NAMALWA (cell line): ENCODE results near the gene CACHD1.

ENCODE experiments used
- DNase-seq: peaks from one replicate; pipeline ENCODE4 v3.0.0-alpha.2; 2015; ENCODE audit warnings: low spot score

CACHD1 gene

GRCh38 chr1:64473367-64473766 is 3.4 kb downstream of the CACHD1 start:
- no peak for DNase-seq

GRCh38 chr1:64474133-64474532 is 4.2 kb downstream of the CACHD1 start:
- DNase-seq: no peak

- no peak for DNase-seq
These were observed 4.9 kb downstream of the CACHD1 start for GRCh38 chr1:64474665-64475439.

- no peak for DNase-seq
These were observed 6.5 kb downstream of the CACHD1 start for GRCh38 chr1:64476251-64476952.

GRCh38 chr1:64478594-64479470 is 8.9 kb downstream of the CACHD1 start:
- DNase-seq: no peak

GRCh38 chr1:64479874-64480273 is 9.9 kb downstream of the CACHD1 start:
- DNase-seq: no peak

- no peak for DNase-seq
These were observed 11.3 kb downstream of the CACHD1 start for GRCh38 chr1:64480999-64481772.

- DNase-seq: no peak
These were observed 12.2 kb downstream of the CACHD1 start for GRCh38 chr1:64482128-64482527.

- no peak for DNase-seq
These were observed 12.8 kb downstream of the CACHD1 start for GRCh38 chr1:64482720-64483119.

- DNase-seq: no peak
These were observed 13.9 kb downstream of the CACHD1 start for GRCh38 chr1:64483731-64484414.

- DNase-seq: no peak
These were observed 14.7 kb downstream of the CACHD1 start for GRCh38 chr1:64484651-64485050.

GRCh38 chr1:64486193-64486592 is 16.3 kb downstream of the CACHD1 start:
- no peak for DNase-seq

GRCh38 chr1:64487061-64487460 is 17.1 kb downstream of the CACHD1 start:
- DNase-seq: no peak

GRCh38 chr1:64488862-64489261 is 18.9 kb downstream of the CACHD1 start:
- DNase-seq: no peak

- no peak for DNase-seq
These were observed 19.8 kb downstream of the CACHD1 start for GRCh38 chr1:64489707-64490106.

GRCh38 chr1:64490213-64490818 is 20.4 kb downstream of the CACHD1 start:
- DNase-seq: no peak

GRCh38 chr1:64492424-64492823 is 22.5 kb downstream of the CACHD1 start:
- no peak for DNase-seq

GRCh38 chr1:64493831-64494230 is 23.9 kb downstream of the CACHD1 start:
- no peak for DNase-seq

GRCh38 chr1:64494659-64495058 is 24.7 kb downstream of the CACHD1 start:
- DNase-seq: no peak

- no peak for DNase-seq
These were observed 25.9 kb downstream of the CACHD1 start for GRCh38 chr1:64495878-64496277.

- DNase-seq: no peak
These were observed 26.7 kb downstream of the CACHD1 start for GRCh38 chr1:64496606-64497005.
